GM10847 (cell line): Measurements from ENCODE around the gene HLF.

Experiments used
- POLR2A ChIP-seq: IDR thresholded peaks from 2 replicates; pipeline ENCODE4 v1.6.1; 2011; ENCODE audit not compliant: insufficient read length; ENCODE audit errors: extremely low read depth

HLF gene

DNA sequence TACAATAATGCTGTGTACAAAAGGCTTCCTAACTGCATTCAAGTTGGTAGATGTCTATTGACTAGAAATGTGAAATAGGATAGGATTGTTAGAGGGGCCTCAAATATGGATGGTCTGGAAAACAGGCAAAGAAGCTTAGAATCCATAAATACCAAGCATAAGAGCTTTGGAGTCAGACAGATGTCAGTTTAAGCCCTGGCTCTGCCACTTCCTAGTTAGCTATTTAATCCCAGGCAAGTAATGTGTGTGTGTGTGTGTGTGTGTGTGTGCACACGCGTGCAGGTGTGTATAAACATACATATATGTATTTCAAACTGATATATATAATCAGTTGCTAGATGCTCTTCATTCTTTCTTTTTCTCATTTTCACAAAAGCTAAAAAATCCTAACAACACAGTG is 90.2 kb downstream of the HLF start:
- TF ChIP-seq POLR2A: no peak

DNA sequence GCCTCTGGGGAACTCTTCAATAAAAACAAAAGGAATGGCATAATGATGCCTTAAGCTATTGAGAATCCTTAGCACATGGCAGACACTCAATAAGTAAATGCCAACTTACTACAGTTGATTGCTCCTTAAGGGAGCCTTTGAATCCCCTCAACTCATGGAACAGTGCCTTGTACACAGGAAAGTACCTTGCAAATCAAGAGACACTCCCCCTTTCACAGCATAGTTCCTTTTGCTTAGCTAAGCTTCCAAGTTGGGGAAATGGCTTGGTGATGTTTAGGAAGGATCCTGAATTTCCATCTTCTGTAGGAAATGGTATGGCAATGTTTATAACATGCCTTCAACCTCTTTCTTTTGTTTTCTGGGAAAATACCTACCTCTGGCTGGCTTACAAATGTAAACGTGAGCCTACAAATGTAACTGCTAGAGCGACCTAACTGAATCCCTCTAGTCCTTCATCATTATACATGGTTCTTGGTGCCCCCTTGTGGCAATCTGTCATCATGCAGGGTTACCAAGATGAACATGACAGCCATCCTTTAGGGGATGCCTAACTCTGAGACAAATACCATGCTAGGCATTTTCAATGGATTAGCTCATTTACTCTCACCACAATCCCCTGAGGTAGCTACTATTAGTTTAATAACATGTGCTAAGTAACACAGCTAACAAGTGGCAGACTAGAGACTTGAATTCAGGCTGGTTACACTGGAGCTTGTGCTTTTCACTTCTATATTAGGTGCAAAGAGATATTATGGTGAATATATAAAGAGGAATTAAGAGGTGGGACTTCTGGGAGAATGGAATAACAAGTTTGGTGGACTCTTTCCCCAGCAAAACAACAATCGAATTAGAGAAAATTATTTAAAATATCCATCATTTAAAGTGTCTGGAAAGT is 91.9 kb downstream of the HLF start:
- no peak for TF ChIP-seq POLR2A

DNA sequence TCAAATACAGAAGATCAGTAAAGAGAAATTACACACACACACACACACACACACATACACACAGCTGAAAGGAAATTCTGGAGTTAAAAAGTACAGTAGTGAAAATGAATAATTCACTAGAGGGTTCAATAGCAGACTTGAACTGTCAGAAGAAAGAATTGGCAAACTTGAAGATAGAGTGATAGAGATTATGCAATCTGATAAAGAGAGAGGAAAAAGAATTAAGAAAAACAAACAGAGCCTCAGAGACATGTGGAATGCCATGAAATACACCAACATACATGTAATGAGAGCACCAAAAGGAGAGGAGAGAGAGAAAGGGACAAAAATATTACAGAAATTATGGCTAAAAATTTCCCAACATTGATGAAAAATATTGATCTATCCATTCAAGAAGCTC is 96.2 kb downstream of the HLF start:
- TF ChIP-seq POLR2A: no peak

DNA sequence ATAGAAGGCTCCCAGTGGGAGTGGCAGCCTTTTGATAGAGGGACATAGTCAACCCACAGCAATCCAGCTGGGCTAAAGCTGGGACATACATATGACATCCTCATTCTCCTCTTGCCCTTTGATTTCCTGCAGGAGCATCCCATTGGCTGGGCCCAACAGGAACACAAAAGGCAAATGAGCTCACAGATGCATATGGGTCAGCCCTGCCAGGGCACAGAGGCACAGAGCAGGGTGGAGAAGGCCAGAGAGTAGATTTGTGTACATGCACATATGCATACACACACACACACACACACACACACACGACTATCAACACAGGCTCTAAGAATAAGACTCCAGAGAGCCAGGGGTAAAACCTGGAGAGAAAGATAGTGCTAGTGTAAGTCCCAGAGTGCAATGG is 98.3 kb downstream of the HLF start:
- TF ChIP-seq POLR2A: no peak

DNA sequence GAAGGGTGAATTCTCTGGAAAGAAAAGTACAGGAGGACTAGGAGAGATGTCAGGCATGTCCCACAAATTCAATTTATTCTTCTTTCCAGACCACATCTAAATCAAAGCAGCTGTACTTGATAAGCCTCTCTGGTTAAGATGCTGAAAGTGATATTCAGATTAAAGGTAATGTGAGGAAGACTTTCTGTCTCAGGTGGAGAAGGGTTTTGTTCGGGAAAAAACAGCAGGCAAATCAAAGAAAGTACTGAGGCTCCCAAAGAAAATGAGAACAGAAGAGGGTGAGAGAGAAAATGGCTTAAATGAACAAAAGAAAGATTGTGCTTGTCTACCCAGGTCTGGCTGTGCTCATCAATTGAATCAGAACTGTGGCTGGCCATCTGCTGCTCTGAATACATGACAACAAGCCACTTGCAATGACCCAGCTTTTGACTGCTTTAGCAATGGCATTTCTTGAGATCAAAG is 101.3 kb downstream of the HLF start:
- TF ChIP-seq POLR2A: no peak

DNA sequence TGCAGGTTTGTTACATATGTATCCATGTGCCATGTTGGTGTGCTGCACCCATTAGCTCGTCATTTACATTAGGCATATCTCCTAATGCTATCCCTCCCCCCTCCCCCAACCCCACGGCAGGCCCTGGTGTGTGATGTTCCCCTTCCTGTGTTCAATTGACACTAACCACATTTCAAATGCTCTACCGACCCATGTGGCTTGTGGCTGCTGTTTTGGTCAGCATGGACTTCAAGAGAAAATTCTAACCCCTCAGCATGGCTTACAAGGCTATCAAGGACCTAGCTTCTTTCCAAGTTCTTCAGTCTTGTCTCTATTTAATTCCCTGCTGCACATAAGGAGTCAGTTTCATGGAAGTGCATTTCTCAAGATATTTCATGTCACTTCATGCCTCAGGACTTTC is 103.9 kb downstream of the HLF start:
- TF ChIP-seq POLR2A: no peak
